IMR-90 (cell line): ENCODE data around the gene FAM3D. TPM values are rescaled to one million over a fixed set of nuclear protein-coding genes. Genes with fewer than 3 reads are reported as not detected.

Experiments used
- MAFK ChIP-seq: IDR thresholded peaks from 2 replicates; pipeline ENCODE4 v1.6.1; 2012; ENCODE audit warnings: low read depth, low read length, improper control_type of control experiment
- MAZ ChIP-seq: IDR thresholded peaks from 2 replicates; pipeline ENCODE4 v1.6.1; 2012; ENCODE audit warnings: low read depth, mild to moderate bottlenecking, low read length, improper control_type of control experiment, moderate library complexity, borderline replicate concordance
- MXI1 ChIP-seq: IDR thresholded peaks from 2 replicates; pipeline ENCODE4 v1.6.1; 2012; ENCODE audit warnings: low read depth, mild to moderate bottlenecking, low read length, moderate library complexity, borderline replicate concordance
- NFE2L2 ChIP-seq: fragments of 150-350 bp; IDR thresholded peaks from 2 replicates; pipeline ENCODE4 v1.6.1; 2016; ENCODE audit warnings: low read depth, mild to moderate bottlenecking, low read length
- USF2 ChIP-seq: fragments of 150-350 bp; IDR thresholded peaks from 2 replicates; pipeline ENCODE4 v1.6.1; 2017; ENCODE audit warnings: mild to moderate bottlenecking, antibody characterized with exemption, low read length, low read depth
- polyA plus RNA-seq, 3 experiments: library from polyadenylated mRNA; depleted of rRNA; stranded (reverse); fragments of >200 nt; gene quantifications; 2 replicates each; pipeline ENCODE4 v1.2.3, GENCODE V29; 2012; ENCODE audit warnings: low replicate concordance in 1 of 3
- total RNA-seq: library from RNA; depleted of rRNA; stranded (reverse); fragments of >200 nt; gene quantifications from 2 replicates; pipeline ENCODE4 v1.2.3, GENCODE V29; 2012

The FAM3D gene
- total and polyA plus RNA-seq, 2 of the 4 experiments (the other 2 are of a cell fraction), result not detected

- TF ChIP-seq USF2, result no peak
- no peak for TF ChIP-seq MAZ
- TF ChIP-seq MAFK, result no peak
- TF ChIP-seq MXI1, result no peak
- TF ChIP-seq NFE2L2, result no peak
Measured at GRCh38 chr3:58617338-58617761, 49.2 kb downstream of the FAM3D start (continued).
